GM21526 (cell line): ENCODE measurements around the gene ABCC5.

Experiments
- ATAC-seq: cut with Tn5 transposase; IDR thresholded peaks from one replicate; pipeline ENCODE4 v1.9.1; 2021; ENCODE audit warnings: moderate library complexity; ENCODE audit not compliant: unreplicated experiment, low FRiP score

ABCC5 gene

DNA sequence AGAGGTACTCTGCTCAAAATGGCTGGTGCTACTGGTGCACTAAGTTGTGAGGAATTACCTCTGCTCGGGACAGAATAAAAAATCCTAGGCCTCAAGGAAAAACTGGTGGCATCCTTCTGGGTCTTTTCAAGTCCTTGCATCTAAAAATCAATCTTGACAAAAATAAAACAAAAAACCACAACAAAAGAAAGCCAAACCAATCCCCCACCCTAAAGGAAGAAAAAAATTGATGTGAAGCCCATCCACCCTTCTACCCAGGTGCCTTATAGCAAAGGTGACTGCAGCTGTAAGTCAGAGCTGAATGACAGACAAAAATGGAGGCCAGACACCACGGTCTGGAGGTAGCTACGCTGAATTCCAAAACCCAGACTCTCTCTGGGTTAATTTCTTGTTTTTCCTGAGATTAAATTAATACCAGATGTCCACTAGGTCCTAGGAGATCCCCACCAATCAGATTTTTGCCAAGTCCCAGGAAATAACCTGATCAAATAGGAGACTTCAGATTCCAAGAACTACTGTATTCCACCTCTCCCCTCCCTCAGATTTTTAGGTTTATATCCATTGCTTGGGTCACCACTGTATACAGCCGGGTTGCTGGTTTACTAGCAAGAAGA is 33.5 kb downstream of the ABCC5 start:
- ATAC-seq, result no peak

DNA sequence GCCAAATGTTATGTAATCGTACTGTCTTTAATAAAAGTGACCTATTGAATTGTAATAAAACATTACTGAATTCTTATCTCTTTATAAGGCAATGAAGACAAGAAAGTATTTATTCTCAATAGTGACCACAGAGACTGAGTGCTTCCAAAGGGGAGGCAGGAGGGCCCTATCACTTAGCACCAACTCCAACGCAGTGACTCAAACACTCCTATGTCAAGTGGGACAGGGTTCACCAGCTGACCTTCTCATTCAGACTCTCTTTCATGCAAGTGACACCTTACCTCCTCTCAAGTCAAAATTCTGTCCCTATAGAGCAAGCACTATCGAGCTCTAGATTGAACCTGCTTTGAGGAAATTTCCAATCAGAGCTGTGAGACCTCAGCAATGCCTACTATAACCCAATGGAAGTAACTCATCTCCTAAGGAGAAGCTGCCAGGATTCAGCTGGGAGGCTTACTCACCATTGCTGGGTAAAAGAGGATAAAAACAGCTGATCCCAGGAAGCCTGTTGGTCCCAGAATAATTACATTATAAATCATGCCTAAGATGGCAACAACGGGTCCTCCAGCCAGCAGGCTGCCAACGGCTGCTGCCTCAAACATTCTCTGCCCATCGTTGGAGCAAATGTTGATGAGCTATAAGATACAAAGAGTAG is 35.6 kb downstream of the ABCC5 start:
- no peak for ATAC-seq

DNA sequence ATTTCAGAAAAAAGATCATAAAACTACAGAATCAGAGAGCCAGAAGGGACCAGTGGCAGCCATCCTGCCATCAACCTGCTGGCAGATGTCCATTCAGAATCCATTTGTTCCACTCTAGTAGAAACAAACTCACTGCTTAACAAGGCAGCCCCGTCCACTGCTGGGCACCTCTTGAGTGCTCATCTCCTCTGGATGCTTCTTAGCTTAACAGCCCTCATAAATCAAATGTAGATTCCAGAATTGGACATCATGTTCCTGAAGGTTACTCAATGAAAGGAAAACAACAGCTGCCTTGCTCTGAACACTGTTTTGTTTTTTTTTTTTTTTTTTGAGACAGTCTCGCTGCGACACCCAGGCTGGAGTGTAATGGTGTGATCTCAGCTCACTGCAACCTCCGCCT is 37.3 kb downstream of the ABCC5 start:
- ATAC-seq, result no peak

DNA sequence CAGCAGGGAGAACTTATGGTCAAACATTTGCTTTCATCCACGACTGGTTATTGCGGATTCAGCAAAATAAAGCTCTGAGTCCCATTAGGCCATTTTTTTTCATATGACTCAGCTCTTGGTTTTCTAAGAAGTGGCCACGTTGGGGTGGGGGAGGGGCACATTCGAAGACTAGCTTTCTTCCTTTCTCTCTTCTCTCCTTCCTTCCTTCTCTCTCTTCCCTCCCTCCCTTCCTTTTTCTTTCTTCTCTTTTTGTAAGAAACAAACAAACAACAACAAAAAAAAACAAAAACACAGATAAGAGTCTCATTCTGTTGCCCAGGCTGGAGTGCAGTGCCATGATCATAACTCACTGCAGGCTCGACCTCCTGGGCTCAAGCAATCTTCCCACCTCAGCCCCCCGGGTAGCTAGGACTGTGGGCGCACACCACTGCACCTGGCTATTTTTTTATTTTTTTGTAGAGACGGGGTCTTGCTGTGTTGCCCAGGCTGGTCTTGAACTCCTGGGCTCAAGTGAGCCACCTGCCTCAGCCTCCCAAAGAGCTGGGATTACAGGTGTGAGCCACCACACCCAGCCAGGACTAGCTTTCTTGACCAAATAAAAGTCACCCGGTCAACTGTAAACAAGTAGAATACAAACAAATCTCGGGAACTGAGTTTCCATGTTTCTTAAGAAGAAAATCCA is 41.6 kb downstream of the ABCC5 start:
- no peak for ATAC-seq

DNA sequence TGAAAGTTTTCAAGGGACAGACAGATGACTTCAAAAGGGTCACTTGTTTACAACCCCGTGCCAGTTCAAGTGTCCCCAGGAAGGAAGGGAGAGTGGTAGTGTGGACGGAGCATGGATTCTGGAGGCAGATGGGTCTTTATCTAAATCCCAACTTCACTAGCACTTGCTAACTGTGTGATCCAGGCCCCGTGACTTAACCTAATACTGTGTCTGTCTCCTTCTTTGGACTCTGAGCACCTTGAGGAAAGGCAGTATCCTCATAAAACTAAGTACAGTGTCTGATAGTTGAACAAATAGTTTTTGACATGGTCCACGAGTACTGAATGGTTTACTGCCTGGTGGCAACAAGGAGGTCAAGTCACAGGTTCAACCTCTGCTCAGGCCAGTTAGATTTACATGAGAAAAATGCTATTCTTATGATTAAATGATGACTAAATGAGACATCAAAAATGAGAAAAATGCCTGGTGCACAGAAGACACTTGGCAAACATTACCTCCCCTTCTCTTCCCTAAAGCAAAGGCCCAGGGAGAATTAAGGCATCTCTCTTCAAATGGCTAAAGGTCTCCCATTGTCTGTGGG is 48.9 kb downstream of the ABCC5 start:
- no peak for ATAC-seq

DNA sequence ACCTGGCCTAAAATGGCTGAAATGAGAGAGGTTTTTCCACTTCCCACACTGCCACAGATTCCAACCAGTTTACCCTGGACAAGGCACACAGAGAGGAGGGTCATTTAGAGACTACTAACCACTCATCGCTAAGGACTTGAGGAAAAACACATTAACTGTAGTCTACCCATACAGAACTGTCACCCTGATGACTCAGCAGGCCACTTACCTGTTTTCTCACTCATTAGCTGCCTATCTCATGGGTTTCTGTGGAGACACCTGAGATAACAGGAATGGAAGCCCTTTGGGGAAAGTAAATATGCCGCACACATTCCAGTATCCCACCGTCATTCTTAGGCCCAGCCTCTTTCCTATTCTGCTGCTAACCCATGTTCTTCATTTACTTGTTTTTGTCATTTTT is 50.0 kb downstream of the ABCC5 start:
- no peak for ATAC-seq

DNA sequence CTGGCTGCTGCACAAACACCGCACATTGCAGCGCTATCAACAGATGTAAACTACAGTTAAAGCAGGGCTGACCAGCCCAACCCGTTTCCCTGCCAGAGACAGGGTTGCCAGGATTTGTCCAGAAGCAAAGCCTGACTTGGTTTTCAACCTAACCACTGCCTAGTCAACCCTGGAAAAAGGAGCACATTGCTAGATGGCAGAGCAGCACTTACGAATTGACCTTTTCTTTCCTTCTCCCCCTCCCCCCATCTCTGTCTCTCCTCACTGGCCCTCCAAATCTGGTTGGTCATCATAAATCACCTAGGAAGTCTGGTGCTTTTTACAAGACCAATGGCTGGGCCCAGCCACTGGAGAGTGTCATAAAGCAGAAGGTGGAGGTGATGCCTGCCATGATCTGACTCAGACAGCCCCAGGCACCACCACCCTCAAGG is 51.3 kb downstream of the ABCC5 start:
- ATAC-seq, result no peak

DNA sequence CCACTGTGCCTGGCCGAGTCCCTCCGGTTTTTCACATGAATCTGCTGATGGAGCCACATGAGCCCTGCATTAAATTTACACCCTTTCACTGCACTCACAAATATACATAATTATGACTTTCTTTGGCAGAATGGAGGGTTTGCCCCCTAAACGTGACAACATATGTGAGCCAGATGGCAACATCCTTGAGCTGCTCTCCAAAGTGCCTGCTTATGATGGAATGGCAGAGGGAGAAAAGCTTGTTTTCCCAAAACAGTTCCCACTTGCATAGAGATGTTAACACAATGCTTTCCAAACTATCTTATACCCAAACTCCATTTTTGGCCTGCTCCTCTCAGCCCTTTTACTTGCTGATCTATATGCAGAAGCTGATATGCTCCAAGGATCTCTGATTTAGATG is 54.9 kb downstream of the ABCC5 start:
- no peak for ATAC-seq

DNA sequence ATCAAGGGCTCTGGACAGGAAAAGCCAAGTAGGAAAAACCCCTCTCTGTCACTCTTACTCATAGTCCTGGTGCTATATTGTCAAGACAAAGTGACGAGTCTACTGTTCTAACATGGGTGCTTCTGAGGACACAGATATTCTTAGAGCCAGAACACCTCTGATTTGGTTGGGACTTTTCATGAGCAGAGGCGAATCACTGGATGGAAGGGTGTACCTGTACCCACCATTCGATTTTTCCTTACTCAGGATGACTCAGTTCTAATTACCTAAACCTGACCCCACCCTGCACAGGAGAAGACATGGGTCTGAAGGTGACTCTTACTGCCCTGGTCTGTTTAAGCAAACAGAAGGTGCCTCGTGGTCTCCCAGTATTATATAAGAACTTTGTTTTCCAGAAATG is 58.5 kb downstream of the ABCC5 start:
- no peak for ATAC-seq

DNA sequence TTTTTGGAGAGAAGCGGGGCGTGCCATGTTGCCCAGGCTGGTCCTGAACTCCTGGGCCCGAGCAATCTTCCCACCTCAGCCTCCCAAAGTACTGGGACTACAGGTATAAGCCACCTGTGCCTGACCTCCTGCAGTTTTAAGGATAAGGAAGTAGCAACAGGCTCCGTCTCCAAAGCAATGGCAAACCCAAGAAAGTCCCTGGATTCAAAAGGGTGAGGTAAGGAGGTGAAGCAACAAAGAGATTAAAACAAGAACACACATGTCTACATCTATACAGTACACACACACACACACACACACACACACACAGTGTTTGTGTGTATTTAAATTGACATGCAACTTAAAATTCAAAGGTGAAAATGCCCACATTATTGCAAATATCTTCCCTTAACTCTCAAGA is 58.9 kb downstream of the ABCC5 start:
- no peak for ATAC-seq

DNA sequence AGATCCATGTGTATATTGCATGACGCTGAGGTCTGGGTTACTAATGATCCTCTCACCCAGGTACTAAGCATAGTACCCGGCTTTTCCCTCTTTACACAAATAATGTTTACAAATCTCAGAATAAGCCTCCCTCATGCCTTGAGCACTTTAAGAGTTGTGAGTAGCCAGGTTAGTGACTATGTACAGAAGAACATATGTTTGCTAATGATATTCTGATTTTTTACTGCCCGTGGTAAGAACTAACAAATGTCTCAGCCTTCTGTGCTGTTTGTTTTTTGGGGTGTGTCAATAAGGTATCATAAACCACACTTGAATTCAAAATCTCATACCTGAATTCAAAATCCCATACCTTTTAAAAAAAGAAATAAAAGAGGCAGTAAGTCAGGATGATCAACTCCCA is 59.5 kb downstream of the ABCC5 start:
- ATAC-seq, result no peak

DNA sequence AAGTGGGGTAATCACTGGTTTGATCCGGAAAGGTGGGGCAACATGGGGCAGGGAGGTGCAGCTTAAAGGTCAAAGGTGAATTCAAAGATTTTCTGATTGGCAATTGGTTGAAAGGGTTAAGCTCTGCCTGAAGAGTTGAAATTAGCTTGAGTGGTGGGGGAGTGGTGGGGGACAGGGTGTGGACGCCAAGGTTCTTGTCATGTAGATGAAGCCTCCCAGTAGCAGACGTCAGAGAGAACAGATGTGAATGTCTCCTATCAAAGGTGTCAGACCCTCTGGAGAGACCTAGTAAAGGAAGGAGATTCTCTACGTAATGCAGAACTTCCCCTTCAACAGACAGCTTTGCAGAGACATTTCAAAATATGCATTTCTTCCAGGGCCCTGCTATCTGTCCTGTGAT is 62.8 kb downstream of the ABCC5 start:
- no peak for ATAC-seq

DNA sequence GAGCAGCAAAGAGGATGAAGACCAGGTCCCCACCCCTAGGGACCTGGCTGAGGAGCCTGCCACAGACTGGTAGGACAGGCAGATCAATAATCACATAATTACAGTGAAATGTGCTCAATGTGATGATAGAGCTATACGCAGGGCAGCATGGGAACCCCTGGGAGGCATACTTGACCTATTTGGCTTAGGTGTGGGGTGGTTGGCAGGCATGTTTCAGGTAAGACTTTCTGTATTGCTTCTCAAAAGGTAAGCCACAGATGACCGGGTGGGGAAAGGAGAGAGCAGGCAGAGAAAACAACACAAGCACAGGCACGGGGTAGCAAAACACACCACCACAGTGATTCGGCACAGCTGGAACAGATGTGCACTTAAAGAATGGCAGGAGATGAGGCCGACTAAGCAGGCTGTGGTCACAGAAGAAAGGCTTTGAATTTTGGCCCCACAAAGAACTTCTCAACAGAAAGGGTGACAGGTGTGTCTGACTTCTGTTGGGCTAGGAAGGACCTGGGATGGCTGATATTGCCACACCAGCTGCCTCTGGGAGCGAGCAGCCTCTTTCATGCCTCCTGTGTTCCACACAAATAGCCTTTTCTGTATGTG is 64.1 kb downstream of the ABCC5 start:
- no peak for ATAC-seq

DNA sequence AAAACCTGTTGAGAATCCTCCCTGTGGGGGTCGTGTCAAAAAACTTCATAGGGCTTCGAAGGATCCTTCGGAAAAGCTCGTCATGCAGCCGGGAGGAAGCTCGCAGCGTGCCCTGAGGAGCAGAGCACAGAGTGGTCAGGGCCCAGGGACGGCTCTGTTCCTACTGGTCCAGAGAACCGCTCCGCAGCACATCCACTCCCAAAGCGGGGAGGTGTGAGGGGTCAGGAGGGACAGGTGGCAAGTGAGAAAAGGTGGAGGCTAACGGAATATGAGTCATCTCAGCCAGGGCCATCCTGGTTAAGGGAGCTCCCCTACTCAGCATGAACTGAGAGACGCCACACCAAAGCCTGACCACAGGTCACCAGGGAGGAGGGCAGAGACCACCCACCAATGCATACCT is 66.2 kb downstream of the ABCC5 start:
- no peak for ATAC-seq

DNA sequence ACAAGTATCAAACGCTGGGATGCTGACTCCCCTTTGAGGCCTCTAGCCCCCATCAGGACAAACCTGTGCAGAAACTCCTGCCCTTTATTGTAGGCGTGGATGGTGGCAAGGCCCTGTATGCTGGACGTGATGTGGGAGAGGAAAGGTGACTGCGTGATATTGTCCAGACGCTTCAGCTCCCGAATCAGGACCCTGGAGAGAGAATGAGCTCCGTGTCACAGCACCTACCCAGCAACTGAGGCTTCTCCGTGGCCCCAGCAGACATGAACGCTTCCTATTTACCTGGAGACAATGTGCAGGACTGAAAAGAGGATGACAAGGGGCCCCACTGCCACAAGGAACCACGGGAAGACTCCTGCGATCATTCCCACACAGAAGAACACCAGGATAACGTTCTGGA is 68.0 kb downstream of the ABCC5 start:
- ATAC-seq, result no peak

DNA sequence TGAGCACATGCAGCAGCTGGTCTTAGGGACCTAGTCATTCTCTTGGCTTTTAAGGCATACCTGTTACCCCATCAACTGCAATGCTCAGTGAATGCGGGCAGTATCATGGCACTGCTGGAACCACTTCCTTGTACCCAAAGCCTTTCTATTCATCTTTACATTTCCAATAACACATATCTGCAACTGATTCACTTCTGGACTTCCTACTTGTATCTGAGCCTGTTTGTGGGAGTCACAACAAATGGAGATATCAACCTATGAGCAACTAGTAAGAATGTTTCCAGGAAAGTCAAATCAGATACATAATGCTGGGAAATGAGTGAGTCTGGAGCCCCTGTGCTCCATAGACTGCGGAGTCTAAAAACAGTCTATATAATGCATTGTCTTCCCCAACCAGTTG is 71.6 kb downstream of the ABCC5 start:
- ATAC-seq, result no peak

DNA sequence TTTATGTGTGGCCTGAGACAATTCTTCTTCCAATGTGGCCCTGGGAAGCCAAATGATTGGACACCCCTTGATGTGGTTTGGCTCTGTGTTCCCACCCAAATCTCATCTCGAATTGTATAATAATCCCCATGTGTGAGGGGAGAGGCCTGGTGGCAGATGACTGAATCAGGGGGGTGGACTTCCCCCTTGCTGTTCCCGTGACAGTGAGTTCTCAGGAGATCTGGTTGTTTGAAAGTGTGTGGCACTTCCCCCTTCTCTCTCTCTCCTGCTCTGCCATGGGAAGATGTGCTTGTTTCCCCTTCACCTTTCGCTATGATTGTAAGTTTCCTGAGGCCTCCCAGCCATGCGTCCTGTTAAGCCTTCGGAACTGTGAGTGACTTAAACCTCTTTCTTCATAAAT is 72.9 kb downstream of the ABCC5 start:
- ATAC-seq, result no peak

DNA sequence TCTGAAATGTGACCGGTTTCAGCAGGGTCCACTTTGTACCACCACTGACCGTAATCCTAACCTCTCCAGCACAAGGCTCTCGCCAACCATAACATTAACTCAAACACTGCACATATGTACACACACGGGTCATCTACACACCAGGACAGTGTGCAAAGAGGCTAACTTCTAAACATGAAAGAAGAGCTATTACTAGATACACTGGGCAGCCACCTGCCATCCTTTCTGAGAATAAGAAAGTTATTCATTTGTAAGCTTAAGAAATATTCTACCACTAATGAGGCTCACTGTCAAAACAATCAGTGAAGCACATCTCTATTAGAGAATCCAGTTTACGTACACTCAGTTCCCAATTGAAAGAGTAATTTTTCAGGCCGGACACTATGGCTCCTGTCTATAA is 73.9 kb downstream of the ABCC5 start:
- no peak for ATAC-seq

DNA sequence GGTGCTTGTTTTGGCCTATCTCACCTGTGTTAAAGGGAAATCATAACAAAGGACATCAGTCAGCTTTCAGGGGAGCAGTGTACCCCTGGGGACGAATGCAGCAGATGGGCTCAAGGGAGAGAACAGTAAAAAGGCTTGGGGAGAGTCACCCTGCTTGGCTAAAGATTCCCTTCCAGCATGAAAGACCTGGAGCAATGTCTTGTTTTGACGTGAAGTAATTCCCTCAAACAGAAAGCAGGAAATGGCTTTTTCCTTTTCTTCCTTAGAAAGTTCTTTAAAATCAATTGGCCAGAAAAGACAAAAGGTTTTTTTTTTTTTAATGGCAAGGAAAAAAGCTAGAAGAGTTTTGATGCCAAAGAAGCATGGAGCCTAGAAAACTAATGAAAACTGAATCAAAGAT is 76.5 kb downstream of the ABCC5 start:
- ATAC-seq, result no peak

DNA sequence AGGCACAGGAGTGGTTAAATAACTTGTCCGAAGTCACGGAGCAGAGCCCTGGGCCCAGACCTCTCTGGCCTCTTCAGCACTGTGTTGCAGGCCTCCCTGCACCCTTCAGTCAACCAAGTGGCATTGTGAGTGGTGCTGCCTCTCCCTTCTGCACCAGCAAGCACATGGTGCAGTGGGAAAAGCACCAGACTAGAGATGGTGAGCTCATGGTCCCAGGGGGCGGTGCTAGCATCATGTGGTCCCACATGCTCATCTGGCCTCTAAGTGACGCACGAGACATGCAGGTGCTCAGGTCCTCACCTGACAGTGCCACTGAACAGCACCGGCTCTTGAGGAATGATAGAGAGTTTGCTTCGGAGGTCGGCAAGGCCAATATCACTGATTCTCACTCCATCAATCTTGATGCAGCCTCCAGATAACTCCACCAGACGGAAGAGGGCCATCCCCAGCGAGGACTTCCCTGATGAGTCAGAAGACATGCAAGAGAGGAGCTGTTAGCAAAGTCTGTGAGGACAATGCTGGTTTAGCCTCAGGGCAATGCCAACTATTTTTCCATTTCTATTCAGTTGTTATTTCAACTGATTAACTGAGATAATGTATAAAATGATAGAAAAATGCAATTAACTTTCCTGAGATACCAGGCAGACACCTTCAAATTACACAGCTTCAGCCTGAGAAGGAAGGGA is 79.9 kb downstream of the ABCC5 start:
- ATAC-seq, result no peak

DNA sequence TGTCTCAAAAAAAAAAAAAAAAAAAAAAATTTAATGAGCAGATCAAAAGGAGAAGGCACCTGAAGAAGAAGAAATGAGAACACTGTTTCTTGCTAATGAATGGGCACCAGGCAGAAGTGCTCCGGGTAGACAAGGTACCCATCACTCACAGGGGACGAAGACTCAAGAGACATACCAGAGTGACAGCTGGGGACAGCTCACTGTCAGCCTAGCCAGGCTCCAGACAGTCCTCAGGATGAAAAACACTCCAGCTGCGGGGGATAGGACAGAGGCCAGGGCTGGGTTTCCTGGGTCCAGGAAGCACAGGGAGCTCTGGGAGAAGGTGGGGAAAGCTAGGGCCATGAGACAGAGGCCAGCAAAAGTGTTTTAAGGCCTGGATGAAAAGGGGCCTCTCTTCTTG is 84.5 kb downstream of the ABCC5 start:
- ATAC-seq, result no peak
